ENCODE results near the gene OR6B3. TPM values are rescaled to one million over a fixed set of nuclear protein-coding genes. Genes with fewer than 3 reads are reported as not detected.

Gene OR6B3
- total and polyA plus RNA-seq, 2 of the 8 experiments (the other 6 are each of a cell fraction or from before 2014, with no cell fraction given): not detected

DNA sequence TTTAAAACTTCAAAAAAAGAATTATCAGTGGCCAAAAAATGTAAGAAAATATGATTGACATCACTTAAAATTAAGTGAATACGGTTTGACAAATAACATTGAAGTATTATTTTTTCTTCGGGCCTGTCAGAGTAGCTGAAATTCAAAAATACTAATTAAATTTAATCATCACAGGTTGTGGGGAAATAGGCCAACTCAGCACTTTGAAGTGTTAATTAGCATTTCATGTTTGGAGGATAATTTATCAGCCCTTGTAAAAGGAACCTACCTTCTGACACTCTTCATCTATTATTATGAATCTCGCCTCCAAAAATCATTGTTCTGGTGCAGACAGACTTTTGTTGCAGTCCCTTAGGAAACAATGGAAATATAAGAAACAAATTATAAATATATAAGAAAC is 17.6 kb upstream of the OR6B3 start:
- no peak overlapping the region for H2BK15ac ChIP-seq (ENCODE audit: low read length)
- peaks cover 0 to under 1% of the 10 kb centered on the region in 2 experiments; a peak in 1 of 4 replicates for H3K9me3 ChIP-seq (ENCODE audit: insufficient read depth in 2 of 2, low read depth in 1 of 2, low read length in 1 of 2)
- H3K79me1 ChIP-seq (ENCODE audit: low read depth, low read length): no peaks in the 10 kb centered on the region
- H2BK120ac ChIP-seq (replicated peaks; ENCODE audit: low read depth, low read length): no peak overlapping the region
- H3K4me2 ChIP-seq (ENCODE audit: insufficient read depth in 1 of 2, low read depth in 2 of 2, low read length in 2 of 2): no peak overlapping the region
- no peak overlapping the region for H3K4ac ChIP-seq (replicated peaks; ENCODE audit: insufficient read length, low read depth, low read length)
- H3K14ac ChIP-seq (ENCODE audit: insufficient read length): no peak overlapping the region
- H3K27me3 ChIP-seq (replicated peaks in 1 of 4; ENCODE audit: control insufficient read depth in 3 of 4, extremely low read depth in 1 of 4, insufficient read depth in 3 of 4, low read length in 3 of 4): no peaks in the 10 kb centered on the region
- no peaks in the 10 kb centered on the region for H3K79me2 ChIP-seq (ENCODE audit: control insufficient read depth in 1 of 2, insufficient read depth in 2 of 2, low read length in 2 of 2)
- 93% methylated on average over 3 of the region's 3 CpGs; no CpG with 5 or more reads in 1 of the 2 experiments for WGBS, 2 experiments (ENCODE audit: extremely low coverage in 1 of 2, insufficient coverage in 1 of 2, insufficient read length in 1 of 2, insufficient replicate concordance in 2 of 2, low coverage in 1 of 2, low lambda C conversion rate in 2 of 2, missing lambda C conversion rate in 1 of 2)
- no peak overlapping the region for H2BK5ac ChIP-seq (ENCODE audit: low read depth, low read length)
- H4K5ac ChIP-seq (ENCODE audit: insufficient read length, low read depth, low read length): no peak overlapping the region
- TF ChIP-seq NRF1 (IDR thresholded peaks at IDR 0.05; ENCODE audit: low read depth, low read length): no peak
- TF ChIP-seq ASH2L (IDR thresholded peaks at IDR 0.05; ENCODE audit: low read length): no peak
- TF ChIP-seq EP300 (IDR thresholded peaks at IDR 0.05; ENCODE audit: borderline replicate concordance in 1 of 2, low read depth in 2 of 2, low read length in 2 of 2): no peak
- TF ChIP-seq TAF1 (IDR thresholded peaks at IDR 0.05; ENCODE audit: low read depth, low read length): no peak
- no peak for TF ChIP-seq SP2 (IDR thresholded peaks at IDR 0.05; ENCODE audit: low read length)
- TF ChIP-seq RBBP5 (IDR thresholded peaks at IDR 0.05; ENCODE audit: borderline replicate concordance, low read depth, low read length): no peak
- DNase-seq (ENCODE audit: low read depth in 1 of 2, low spot score in 2 of 2) (no peak), FAIRE-seq (no peak)
- H3K18ac ChIP-seq (ENCODE audit: extremely low read depth, low read length): no peak overlapping the region
- H2AK5ac ChIP-seq (ENCODE audit: low read depth, low read length): no peak overlapping the region
- H2BK12ac ChIP-seq (ENCODE audit: low read depth, low read length): no peak overlapping the region
- no peak overlapping the region for H3K4me3 ChIP-seq (ENCODE audit: extremely low read depth in 1 of 4, insufficient read depth in 2 of 4, low read depth in 3 of 4, low read length in 4 of 4)
- H4K8ac ChIP-seq (ENCODE audit: extremely low read depth, insufficient read depth, low read length): no peak overlapping the region
- ChIA-PET POLR2A (ENCODE audit: partially characterized antibody) (no interaction called here), CTCF (ENCODE audit: partially characterized antibody) (no interaction called here)
- no peak overlapping the region for H2BK20ac ChIP-seq (ENCODE audit: low read length)
- H3K27ac ChIP-seq (ENCODE audit: low read depth, low read length): no peak overlapping the region
- no peak overlapping the region for H3K23ac ChIP-seq (ENCODE audit: insufficient read length)
- H2AFZ ChIP-seq (ENCODE audit: low read length): no peak overlapping the region
- no peaks in the 10 kb centered on the region for H3K23me2 ChIP-seq (ENCODE audit: low read depth, low read length)
- no peaks in the 10 kb centered on the region for H3K4me1 ChIP-seq (replicated peaks in 1 of 4; ENCODE audit: control insufficient read depth in 3 of 4, insufficient read depth in 4 of 4, low read length in 3 of 4)
- no peak overlapping the region for H3K56ac ChIP-seq (replicated peaks; ENCODE audit: insufficient read length, low read depth, low read length)
- no peaks in the 10 kb centered on the region for H3K36me3 ChIP-seq (ENCODE audit: control insufficient read depth in 2 of 4, insufficient read depth in 4 of 4, low read length in 3 of 4)
- no peaks in the 10 kb centered on the region for H4K20me1 ChIP-seq (replicated peaks in 1 of 2; ENCODE audit: control insufficient read depth in 1 of 2, insufficient read depth in 2 of 2, low read length in 2 of 2)
- no peak overlapping the region for H3K9ac ChIP-seq (replicated peaks in 1 of 4; ENCODE audit: extremely low read depth in 1 of 4, low read depth in 3 of 4, low read length in 3 of 4)
- no peak overlapping the region for H4K91ac ChIP-seq (replicated peaks; ENCODE audit: insufficient read length, low read length)
